Fibroblast of skin of scalp (primary cell): ENCODE measurements around the gene TMEM8B. TPM values are rescaled to one million over a fixed set of nuclear protein-coding genes. Genes with fewer than 3 reads are reported as not detected.

Source experiments
- DNase-seq: peaks from one replicate; pipeline ENCODE4 v3.0.0-alpha.2; 2013
- polyA plus RNA-seq, 2 experiments: library from polyadenylated mRNA; unstranded; fragments of 120-200 nt; gene quantifications; one replicate each; pipeline ENCODE4 v1.2.1, GENCODE V29; 2013; ENCODE audit not compliant: insufficient read length in 2 of 2

TMEM8B gene, protein sequence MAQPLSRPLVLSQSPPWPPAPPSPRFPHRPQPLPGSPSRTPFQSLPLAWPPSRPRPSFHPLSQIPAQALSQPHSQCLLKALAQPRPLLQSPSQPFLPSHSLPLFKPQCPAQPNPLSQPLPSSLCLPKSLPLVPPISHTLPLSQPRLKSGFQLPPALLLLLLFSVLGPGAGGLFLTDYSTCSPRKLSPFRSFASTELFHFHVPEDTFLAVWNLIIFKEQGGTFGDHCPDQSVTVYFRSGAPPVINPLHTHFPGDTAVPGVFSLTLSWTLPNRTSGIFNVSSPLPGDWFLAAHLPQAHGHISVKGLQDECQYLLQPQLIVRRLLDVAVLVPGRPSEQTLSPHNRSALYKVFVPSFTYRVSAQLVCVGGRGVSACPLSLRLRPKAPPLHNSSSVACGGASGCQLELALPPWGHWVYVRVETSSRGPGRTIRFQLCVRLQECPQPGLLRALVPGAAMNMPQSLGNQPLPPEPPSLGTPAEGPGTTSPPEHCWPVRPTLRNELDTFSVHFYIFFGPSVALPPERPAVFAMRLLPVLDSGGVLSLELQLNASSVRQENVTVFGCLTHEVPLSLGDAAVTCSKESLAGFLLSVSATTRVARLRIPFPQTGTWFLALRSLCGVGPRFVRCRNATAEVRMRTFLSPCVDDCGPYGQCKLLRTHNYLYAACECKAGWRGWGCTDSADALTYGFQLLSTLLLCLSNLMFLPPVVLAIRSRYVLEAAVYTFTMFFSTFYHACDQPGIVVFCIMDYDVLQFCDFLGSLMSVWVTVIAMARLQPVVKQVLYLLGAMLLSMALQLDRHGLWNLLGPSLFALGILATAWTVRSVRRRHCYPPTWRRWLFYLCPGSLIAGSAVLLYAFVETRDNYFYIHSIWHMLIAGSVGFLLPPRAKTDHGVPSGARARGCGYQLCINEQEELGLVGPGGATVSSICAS
- 16.0 TPM for polyA plus RNA-seq (2013, experiment 1 of 2; ENCODE audit: insufficient read length)
- polyA plus RNA-seq (2013, experiment 2 of 2; ENCODE audit: insufficient read length) = 18.5 TPM

DNA sequence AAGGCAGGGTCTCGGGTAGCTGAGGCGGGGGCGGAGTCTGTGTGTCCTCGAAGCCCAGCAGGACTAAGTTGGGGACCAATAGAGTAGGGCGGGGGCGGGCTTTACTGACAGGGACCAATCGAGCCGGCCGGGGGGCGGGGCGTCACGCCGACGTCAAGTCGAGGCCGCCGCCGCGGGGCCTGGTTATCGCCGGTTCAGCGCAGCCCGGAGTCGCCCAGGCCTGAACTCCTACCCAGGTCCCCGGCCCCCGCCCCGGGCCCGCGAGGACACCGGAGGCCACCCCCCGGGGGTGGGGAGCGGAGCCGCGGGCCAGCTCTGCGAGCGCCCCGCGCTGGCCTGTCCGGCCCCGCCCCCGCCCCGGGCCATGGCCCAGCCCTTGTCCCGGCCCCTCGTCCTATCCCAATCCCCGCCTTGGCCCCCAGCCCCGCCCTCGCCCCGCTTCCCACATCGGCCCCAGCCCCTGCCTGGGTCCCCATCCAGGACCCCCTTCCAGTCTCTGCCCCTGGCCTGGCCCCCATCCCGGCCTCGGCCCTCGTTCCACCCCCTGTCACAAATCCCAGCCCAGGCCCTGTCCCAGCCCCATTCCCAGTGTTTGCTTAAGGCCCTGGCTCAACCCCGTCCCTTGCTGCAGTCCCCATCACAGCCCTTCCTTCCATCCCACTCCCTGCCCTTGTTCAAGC is at the start of gene TMEM8B:
Gene TMEM8B, plus strand, starts transcription at position 145 of the 680 bp plus-strand sequence. Its CDS starts 220 bp downstream, at position 365.
- peak; percentile 92 for DNase-seq

DNA sequence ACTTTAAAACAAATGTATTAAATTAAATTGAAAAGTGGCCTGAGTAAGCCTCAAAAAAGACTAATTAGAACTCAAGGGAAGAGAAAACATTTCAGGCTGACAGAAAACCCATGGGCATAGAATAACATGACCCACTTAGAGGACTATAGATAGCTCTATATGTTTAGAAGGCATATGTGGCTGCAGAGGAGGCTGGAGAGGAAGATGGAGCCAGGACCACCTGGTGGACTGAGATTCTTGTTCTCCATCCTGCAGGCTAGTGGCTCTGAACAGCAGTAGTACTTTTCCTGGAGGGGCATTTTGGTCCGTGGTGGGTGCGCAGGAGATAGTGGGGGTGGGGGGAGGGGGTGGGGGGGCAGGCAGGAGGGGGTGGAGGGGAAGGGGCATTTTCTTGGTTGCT is 48.0 kb upstream of the TMEM8B start:
- no peak for DNase-seq

DNA sequence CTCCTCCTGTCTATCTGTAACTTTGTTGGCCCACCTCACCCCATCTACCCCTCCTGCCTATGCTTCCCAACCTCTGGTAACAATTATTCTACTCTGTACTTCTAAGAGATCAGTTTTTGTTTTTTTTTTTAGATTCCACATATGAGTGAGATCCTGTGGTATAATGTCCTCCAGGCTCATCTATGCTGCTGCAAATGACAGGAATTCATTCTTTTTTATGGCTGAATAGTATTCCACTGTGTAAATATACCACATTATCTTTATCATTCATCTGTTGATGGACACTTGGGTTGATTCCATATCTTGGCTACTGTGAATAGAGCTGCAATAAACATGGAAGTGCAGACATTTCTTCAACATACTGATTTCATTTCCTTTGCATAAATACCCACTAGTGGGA is 45.6 kb upstream of the TMEM8B start:
- no peak for DNase-seq

DNA sequence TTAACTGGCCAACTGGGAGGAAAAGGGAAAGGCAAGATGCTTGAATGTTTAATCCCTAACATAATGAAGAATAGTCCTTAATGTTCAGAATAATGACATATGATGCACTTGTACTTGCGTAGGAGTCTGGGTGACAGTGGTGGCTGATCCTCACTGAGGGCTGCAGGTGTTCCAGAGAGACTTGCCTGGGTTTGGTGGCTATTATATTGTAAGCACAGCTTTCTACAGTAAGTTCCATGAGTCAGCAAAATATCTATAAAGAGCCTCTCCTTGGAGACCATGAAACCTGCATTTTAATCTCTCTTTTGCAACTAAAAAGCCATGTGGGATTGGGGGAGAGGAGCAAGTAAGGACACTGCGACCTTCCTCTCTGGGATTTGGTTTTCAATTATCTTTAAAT is 39.5 kb upstream of the TMEM8B start:
- no peak for DNase-seq

DNA sequence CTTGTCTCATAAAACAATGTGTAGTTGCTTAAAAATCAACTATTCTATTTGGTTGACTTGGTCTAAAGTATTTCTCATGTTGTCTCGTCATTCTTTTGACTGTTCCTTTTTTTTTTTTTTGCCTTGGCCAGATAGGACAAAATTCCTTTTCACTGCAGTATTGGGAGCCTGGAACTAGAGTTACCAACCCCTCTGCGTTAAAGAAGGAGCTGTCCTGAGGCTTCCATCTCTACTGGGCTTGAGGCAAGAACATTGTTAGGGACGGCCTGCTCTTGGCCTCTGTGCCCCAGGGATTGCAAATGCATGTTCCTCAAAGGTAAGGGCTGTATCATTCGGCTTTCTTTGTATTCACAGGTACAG is 39.0 kb upstream of the TMEM8B start:
- DNase-seq = no peak

DNA sequence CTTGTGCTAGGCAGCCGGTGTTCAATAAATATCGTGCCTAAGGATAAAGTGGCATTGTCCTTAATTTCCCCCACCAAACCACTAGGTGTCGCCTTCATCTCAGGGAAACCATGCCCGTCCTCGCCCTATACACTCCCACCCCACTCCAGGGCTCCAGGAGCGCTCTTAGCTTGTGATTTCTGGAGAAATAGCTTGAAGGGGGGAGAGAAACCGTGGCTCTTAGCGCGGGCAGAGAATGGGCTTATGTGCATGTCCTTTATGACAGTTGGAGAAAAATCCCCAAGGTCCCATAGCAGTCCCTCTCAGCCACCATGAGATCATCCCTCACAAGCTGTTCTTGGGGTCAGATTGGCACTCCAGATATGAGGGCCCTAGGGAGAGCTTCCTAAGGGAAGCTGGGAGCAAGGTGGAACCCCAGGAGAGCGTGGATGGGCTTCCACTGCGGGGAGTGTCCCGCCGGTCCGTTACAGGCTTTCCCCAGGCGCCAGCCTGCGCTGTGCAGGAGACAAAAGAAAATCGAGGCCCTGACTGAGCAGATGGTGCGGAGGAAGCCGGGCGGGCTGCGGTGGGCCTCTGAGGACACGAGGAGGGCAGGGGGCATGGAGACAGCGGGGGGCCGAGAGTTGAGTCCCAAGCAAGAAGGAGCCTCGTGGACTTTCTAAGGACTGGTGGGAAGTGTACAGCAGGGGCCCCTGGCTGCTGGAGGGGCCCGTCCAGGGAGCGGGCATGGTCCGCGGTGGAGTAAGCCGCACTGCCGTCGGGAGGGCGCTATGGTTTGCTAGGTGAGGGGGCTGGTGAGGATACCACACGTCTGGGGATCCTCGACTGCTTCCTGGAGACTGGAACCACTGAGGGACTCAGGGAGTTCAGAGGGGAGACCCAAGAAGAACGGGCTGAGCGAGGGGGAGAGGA is 38.4 kb upstream of the TMEM8B start:
- peak; percentile 89 for DNase-seq

DNA sequence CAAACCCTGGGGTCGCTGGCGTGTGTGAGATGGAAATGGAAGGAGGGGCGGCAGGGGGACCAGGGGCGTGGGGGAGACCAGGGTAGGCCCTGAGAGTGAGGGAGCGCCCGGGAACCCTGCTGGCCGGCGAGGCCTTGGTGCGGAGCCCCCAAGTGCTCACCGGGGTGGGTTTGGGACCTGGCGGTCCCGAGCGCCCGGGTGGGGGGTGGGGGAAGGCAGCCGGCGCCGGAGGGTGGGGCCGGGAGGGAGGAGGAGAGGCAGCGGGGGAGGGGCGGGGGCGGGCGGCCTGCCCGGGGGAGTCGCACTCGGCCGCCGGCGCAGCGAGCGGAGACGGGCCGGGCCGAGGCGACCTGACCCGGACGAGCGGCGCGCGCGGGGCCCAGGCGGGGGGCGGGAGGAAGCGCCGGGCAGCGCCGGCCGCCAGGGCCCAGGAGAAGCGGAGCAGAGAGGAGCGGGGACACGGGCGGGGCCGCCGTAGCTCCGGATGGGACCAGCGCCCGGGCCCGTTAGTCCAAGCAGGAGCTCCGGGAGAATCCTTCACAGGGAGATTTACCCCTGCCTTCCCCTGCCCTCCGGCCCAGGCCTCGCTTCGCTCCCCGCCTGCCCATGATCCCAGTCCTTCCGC is 37.6 kb upstream of the TMEM8B start, which contains the start of gene NPR2:
Gene NPR2, plus strand, starts transcription at position 295 of the 625 bp plus-strand sequence. CDS start 818 bp downstream, outside the sequence.
- DNase-seq = peak; percentile 54

DNA sequence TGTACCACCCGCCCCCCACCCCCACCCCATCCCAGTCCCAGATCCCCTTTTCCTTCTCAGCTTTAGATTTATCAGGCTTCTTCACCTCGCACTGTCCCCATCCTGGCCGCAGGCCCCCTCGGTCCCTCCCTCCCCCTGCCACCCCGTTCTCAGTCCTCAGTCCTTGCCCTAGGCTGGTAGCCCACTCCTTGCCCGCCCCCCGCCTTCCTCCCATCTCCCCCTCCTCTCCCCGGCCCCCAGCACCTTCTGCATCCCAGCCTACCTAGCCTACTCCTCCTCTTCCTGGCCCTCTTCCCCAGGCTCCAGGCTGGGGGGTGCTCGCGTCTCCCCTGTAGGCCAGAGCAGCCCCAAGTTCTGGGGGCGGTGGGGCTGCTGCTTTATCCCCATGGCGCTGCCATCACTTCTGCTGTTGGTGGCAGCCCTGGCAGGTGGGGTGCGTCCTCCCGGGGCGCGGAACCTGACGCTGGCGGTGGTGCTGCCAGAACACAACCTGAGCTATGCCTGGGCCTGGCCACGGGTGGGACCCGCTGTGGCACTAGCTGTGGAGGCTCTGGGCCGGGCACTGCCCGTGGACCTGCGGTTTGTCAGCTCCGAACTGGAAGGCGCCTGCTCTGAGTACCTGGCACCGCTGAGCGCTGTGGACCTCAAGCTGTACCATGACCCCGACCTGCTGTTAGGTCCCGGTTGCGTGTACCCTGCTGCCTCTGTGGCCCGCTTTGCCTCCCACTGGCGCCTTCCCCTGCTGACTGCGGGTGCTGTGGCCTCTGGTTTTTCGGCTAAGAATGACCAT is 36.8 kb upstream of the TMEM8B start:
- no peak for DNase-seq

DNA sequence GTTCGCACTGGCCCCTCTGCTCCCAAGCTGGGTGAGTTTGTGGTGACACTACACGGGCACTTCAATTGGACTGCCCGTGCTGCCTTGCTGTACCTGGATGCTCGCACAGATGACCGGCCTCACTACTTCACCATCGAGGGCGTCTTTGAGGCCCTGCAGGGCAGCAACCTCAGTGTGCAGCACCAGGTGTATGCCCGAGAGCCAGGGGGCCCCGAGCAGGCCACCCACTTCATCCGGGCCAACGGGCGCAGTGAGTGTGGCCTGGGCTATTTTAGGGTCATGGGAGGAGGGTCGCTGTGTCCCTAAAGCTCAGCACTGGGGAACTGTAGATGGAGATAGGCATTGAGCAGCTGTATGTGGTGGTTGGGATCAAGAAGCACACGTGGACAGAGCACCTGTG is 36.2 kb upstream of the TMEM8B start:
- no peak for DNase-seq

DNA sequence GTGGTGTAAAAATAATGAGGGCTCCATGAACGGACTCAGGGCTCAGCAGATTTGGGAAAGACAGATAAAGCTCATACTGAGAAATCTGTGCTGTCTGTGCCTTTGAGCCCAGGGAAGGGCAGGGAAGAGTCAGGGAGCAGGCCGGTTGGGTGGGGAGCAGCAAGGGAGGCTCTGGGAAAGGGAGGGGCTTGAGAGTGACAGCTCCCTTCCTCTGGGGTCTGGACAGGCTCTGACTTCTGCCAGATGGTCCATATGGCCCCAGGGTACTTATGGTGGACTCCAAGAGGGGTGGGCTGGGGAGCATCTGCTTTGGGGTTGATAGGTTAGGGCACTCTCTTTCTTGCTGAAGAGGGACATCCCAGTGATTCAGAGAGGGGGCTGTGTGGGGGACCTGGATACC is 35.6 kb upstream of the TMEM8B start:
- no peak for DNase-seq

DNA sequence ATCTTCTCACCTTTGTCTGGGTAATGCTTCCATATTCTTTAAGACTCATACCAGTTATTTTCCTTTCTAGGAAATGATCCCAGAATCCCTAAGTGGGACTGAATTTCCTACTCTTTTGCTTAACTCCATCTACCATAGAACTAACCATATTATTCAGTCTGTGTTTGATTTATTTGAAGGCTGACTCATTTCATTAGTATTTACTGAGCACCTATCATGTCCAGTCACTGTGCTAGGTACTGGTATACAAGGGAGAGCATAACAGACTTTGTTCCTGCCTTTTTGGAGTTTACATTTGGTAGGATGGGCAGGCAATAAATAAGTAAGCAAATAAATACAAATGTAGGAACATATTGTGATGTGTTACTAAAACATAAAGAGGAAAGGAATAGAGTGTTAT is 33.3 kb upstream of the TMEM8B start:
- no peak for DNase-seq

DNA sequence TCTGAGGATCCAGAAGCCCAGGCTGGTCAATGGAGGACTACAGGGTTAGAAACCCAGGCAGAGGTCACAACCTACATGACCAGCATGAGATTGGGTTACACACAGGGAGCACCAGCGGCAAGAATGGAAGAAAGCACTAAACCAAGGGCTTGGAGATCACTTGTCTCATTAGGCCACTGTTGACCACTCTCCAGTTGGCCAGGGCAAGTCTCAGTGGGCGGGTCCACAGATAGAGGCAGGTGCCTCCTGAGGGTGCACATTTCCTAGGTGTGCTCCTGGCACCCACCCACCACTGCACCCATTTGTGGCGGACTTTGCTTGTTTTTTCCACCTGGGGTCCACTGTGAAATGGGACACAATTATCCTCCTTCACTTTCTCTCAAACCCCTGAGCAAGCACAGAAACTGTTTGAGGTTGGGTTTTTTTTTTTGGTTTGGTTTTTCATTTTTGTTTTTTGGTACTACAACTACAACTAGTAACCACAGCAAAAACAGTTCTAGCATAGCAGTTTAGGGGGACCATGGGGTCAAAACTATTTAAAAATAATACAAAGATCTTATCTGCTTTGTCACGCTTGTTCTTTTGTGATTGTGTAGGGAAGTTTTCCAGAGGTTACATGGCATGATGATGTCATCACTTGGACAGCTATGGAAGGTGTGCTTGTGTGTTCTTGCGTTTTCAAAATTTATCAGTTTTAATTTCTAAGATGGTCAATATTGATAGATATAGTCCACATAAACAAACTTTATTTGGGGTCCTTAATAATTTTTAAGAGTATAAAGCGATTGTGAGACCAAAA is 31.5 kb upstream of the TMEM8B start:
- DNase-seq = no peak

DNA sequence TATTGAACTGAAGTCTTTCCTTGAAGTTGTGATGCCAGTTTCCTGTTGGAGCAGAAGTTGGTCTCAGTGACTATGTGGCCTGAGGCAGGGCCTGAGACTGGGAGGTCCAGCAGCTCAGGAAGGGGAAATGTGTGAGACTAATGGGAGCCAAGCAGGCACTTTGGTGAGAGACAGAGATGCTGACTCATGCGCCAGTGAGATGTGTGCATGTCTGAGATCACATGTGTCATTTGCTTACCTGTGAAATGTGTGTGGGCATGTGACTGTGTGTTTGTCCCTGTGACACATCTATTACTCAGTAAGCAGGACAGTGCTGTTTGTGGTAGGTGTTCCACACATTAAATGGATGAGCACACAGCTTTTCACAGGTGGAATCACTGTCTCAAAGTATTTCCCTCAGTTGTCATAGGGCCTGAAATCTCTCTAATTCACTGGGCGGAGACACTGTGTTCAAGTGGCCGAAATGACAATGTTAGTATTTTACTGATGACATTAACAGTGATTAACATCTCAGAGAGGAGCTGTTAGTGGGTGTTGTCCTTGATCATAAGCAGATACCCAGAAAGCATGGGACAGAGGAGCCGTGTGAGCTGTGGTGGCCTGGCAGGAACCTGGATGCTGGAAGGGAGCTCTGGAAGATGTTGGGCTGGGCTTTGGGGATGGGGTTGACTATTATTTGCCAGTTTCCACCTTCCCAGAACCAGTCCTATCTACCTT is 30.2 kb upstream of the TMEM8B start:
- DNase-seq = no peak

DNA sequence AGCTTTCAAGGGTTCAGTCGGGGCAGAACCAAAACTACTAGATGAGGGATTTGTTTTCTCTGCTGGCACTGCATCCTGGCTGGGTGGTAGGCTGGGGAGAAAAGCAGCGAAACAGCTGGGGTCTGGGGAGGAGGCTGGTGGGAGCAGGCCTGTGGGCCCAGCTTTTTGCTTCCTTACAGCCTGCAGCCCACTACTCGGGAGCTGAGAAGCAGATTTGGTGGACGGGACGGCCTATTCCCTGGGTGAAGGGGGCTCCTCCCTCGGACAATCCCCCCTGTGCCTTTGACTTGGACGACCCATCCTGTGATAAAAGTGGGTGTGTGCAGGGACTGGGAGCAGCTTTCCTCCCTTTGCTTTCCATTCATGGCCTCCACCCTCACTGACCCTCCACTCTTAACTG is 28.5 kb upstream of the TMEM8B start:
- no peak for DNase-seq

DNA sequence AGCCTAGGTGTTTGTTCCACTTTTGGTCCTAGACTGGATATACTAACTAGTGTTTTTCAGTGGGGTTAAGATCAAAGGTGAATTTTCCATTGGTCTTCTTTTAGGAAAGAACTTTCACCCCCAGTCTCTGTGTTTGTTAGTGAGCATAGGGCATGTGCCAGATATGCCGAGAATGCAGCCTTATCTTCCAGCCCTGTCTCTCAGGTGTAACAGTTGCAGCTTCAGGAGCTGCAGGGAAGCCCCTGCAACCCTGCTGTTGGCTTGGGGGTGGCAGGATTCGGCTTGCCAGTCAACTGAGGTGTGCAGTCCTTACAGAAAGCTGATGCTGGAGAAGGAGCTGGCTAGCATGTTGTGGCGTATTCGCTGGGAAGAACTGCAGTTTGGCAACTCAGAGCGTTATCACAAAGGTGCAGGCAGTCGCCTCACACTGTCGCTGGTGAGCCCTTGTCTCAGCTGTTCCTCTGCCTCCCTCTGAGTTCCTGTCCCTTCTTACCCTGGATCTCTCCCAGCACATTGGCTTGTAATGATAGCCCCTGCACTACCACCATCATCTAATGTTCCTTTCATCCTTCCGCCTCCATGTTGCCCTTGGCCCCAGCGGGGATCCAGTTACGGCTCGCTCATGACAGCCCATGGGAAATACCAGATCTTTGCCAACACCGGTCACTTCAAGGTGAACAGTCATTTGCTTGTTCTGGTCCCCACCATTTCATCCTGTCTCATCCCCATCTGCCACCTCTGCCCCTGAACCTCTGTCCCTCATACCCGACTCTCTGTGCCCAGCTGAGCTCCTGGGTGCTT is 27.5 kb upstream of the TMEM8B start:
- DNase-seq = no peak

DNA sequence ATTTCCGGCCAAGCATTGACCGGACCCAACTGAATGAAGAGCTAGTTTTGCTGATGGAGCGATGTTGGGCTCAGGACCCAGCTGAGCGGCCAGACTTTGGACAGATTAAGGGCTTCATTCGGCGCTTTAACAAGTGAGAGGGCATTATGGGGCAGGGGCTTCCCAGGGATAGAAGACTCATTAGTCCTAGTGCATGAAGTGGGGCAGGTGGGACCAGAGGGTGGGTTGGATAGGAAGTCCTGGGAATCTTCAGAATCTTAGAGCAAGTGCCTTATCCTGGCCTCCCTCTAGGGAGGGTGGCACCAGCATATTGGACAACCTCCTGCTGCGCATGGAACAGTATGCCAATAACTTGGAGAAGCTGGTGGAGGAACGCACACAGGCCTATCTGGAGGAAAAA is 22.9 kb upstream of the TMEM8B start:
- DNase-seq = no peak

DNA sequence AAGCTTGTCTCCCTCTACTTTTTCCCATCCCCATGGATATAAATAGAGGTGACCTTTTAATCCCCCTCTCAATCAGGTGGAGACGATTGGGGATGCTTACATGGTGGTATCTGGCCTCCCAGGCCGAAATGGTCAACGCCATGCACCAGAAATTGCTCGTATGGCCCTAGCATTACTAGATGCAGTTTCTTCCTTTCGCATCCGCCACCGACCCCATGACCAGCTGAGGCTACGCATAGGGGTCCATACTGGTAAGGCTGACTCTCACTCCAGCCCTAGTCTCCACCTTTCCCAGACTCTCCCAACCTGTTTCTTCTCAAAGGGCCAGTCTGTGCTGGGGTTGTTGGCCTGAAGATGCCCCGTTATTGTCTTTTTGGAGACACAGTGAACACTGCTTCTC is 20.6 kb upstream of the TMEM8B start:
- DNase-seq = no peak

DNA sequence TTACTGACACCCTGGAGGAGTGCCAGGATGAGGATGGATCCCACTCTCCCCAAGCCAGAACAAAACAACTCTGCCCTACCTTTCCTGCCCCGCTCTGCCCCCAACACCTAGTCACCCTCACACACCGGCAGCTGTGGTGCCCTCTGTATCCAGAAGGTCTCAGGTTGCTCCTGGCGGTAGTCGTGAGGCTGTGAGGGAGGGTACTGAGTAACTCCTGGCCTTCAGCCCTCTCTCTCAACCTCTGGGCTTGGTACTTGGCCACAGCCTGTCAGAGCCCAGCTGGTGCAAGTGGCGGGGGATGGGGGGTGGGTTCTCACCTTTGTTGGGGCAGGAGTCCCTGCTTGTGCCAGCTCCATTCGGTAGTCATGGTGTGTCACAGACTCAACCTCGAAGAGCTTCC is 18.9 kb upstream of the TMEM8B start:
- DNase-seq = no peak
